Duodenal mucosa (tissue), 2 donors: ENCODE measurements around the gene TLE1.

Experiments
- H3K27ac ChIP-seq: one replicate; pipeline ENCODE4 v1.7.0; 2013; ENCODE audit warnings: low read depth, low read length
- H3K27me3 ChIP-seq, 2 donors: one replicate each; pipeline ENCODE4 v1.7.0; 2013; ENCODE audit warnings: low read length in 2 of 2, control low read depth in 1 of 2; ENCODE audit not compliant: insufficient read depth in 2 of 2, control insufficient read depth in 1 of 2
- H3K36me3 ChIP-seq, 2 donors: one replicate each; pipeline ENCODE4 v1.7.0; 2013; ENCODE audit warnings: low read length in 2 of 2, control low read depth in 1 of 2; ENCODE audit not compliant: insufficient read depth in 2 of 2, control insufficient read depth in 1 of 2
- H3K4me1 ChIP-seq, 2 donors: one replicate each; pipeline ENCODE4 v1.7.0; 2013; ENCODE audit warnings: low read length in 2 of 2, control low read depth in 1 of 2; ENCODE audit not compliant: insufficient read depth in 2 of 2, control insufficient read depth in 1 of 2
- H3K4me3 ChIP-seq, 2 donors: one replicate each; pipeline ENCODE4 v1.7.0; 2013; ENCODE audit warnings: low read length in 2 of 2, low read depth in 1 of 2
- H3K9ac ChIP-seq, 2 donors: one replicate each; pipeline ENCODE4 v1.7.0; 2013; ENCODE audit warnings: low read length in 2 of 2, low read depth in 1 of 2
- H3K9me3 ChIP-seq, 2 donors: one replicate each; pipeline ENCODE4 v1.7.0; 2013; ENCODE audit warnings: low read length in 2 of 2, control low read depth in 1 of 2; ENCODE audit not compliant: control insufficient read depth in 1 of 2

TLE1 gene

DNA sequence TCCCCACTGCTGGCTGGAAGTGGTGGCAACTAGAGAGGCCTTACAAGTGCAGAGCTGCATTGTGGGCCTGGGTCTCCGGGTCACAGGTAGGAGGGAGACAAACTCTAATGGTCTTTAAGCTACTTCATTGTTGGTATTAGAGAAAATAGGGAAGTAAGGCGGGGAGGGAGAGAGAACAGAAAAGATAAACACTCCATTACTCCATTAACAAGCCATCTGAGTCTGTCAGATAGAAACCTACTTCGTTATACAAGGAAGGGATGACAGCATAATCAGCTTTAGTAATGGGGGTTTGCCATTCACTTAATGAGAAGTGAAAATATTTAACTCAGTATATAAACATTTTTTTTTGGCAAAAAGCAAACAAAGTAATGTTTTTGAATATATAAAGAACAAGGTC lies 107.4 kb downstream of the TLE1 start:
- no peak overlapping the region for H3K9ac ChIP-seq
- no peak overlapping the region for H3K4me3 ChIP-seq
- H3K4me1 ChIP-seq, result no peaks in the 10 kb centered on the region
- H3K27me3 ChIP-seq, result no peaks in the 10 kb centered on the region
- H3K36me3 ChIP-seq, result peaks cover 3 to 4% of the 10 kb centered on the region in 2 donors
- H3K9me3 ChIP-seq, result no peaks in the 10 kb centered on the region
- no peak overlapping the region for H3K27ac ChIP-seq

DNA sequence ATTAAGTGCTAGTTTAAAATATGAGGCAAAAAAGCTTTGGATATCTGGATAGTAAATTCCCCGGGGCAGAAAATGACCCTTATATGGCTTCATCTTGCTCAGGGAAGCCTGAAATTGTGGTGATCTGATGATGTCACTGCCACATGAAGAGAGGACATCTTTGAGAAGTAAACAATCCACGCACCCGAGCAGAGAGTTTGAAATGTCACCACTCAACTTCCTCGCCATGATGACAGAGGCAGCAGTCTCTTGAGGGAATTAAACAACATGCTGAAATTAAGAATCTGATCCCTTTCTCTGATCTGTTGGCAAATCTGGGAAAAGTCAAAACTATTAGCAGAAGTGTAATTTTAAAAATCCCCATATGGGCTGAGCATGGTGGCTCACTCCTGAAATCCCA lies 110.0 kb downstream of the TLE1 start:
- H3K9ac ChIP-seq, result no peak overlapping the region
- H3K4me3 ChIP-seq, result no peak overlapping the region
- no peaks in the 10 kb centered on the region for H3K4me1 ChIP-seq
- H3K27me3 ChIP-seq, result no peaks in the 10 kb centered on the region
- H3K9me3 ChIP-seq, result no peaks in the 10 kb centered on the region
- no peak overlapping the region for H3K27ac ChIP-seq
- peaks cover 0 to 3% of the 10 kb centered on the region in 2 donors for H3K36me3 ChIP-seq

DNA sequence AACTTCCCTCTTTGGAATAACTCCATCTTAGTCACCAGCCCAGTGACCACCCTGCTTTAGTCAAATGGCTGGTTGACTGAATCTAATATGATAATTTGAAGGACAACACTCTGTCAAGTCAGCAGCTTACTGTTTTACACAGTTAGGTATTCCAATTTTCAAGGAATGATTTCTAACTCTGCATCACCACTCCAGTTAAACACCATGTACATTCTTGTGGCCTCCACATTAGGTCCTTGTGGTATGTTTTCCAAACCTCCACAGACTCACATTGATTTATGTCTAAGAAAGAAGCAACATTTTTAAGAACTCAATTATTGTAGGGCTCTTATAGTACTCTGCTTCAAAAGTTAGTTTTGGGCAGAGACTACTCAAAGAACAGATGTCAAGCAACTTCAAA lies 110.7 kb downstream of the TLE1 start:
- H3K4me1 ChIP-seq, result no peaks in the 10 kb centered on the region
- H3K9ac ChIP-seq, result no peak overlapping the region
- no peaks in the 10 kb centered on the region for H3K9me3 ChIP-seq
- no peak overlapping the region for H3K4me3 ChIP-seq
- H3K36me3 ChIP-seq, result peaks cover 0 to under 1% of the 10 kb centered on the region in 2 donors
- H3K27ac ChIP-seq, result no peak overlapping the region
- no peaks in the 10 kb centered on the region for H3K27me3 ChIP-seq

- Histone ChIP-seq H3K4me1 (no peaks in the 10 kb centered on the region), H3K27ac (no peak overlapping the region), H3K27me3 (no peaks in the 10 kb centered on the region), H3K9ac (no peak overlapping the region), H3K4me3 (no peak overlapping the region), H3K9me3 (no peaks in the 10 kb centered on the region), H3K36me3 (no peaks in the 10 kb centered on the region)
Observed at GRCh38 chr9:81575956-81576355, 113.4 kb downstream of the TLE1 start.

DNA sequence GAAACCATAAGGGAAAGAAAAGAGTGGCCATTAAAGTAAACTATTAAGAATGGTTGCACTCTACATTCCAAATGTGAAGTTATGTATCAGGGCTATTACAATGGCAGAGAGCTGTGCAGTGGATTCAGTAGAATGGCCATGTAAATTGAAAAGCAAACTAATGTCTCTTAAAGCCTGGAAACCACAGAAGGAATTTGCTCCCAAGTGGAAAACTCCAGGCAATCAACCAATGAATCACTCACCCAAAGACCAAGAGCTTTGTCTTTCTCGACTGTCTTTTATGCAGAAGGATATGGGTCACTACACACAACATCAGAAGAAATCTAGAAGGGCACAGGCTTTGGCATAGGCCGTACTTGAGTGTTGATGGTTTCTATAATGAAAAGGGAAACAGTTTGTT lies 114.9 kb downstream of the TLE1 start:
- no peaks in the 10 kb centered on the region for H3K36me3 ChIP-seq
- H3K4me3 ChIP-seq, result no peak overlapping the region
- H3K9me3 ChIP-seq, result no peaks in the 10 kb centered on the region
- H3K27me3 ChIP-seq, result no peaks in the 10 kb centered on the region
- no peaks in the 10 kb centered on the region for H3K4me1 ChIP-seq
- no peak overlapping the region for H3K27ac ChIP-seq
- H3K9ac ChIP-seq, result no peak overlapping the region

DNA sequence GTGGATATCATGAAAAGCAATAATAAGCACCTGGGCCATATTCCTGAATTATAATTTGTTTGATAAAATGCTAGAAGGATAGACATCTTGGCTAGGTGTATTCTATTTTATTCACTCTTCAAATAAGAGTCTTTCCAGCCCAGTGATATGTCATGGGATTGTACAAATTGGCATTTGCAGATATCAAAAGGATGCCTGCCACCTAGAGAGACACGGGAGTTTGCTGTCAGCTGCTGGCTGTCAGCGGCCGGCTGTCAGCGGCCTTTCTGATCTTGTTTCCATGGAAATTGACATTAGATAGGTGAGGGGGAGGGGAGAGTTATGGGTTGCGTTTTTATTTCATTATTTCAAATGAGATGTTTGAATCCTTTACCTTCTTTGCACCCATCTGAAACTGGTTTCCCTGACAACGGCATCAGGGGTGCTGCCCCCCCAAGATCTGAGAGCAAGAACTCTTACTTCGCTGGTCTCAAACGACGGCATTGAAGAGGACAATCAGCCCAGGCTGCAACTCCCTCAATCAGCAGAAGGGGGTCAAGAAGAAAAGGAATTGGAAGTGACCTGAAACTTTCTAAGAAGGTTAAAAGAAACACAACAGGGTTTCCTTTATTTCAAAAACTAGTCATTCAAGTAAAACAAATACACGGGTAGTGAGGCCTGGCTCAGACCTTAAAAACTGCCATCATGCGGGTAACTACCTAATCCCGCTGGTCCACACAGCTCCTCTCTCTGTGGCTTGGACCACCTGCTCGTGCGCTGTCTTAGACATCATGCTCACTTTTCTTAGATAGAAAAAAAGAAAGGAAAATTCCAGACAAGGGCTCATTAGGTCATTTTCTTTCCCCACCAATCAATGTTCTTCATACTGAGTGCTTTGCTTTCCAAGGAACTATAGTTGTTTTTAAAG lies 115.7 kb downstream of the TLE1 start:
- Histone ChIP-seq H3K36me3 (no peaks in the 10 kb centered on the region), H3K9me3 (no peaks in the 10 kb centered on the region), H3K27me3 (no peaks in the 10 kb centered on the region), H3K4me1 (no peaks in the 10 kb centered on the region), H3K9ac (no peak overlapping the region), H3K27ac (no peak overlapping the region), H3K4me3 (no peak overlapping the region)

DNA sequence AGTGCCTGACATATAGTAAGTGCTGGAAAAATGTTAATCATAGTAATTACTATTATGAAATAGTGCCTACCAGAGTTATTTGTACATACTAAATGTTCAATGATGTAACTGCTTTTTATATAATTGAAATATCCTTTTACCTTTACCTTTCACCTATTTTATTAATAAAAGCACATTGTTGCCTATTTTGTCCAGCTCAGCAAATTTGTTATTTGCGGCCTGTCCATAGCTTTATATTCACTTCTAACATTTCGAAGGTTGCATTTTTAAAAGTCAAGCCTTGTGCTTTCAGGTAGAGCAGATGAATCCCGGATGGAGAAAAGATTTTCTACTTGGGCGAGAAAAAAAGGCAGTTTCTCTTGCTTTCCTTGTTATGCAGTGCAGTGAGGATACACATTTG lies 119.3 kb downstream of the TLE1 start:
- Histone ChIP-seq H3K9me3 (no peaks in the 10 kb centered on the region), H3K27me3 (no peaks in the 10 kb centered on the region), H3K36me3 (no peaks in the 10 kb centered on the region), H3K4me1 (no peaks in the 10 kb centered on the region), H3K9ac (no peak overlapping the region), H3K4me3 (no peak overlapping the region), H3K27ac (no peak overlapping the region)

DNA sequence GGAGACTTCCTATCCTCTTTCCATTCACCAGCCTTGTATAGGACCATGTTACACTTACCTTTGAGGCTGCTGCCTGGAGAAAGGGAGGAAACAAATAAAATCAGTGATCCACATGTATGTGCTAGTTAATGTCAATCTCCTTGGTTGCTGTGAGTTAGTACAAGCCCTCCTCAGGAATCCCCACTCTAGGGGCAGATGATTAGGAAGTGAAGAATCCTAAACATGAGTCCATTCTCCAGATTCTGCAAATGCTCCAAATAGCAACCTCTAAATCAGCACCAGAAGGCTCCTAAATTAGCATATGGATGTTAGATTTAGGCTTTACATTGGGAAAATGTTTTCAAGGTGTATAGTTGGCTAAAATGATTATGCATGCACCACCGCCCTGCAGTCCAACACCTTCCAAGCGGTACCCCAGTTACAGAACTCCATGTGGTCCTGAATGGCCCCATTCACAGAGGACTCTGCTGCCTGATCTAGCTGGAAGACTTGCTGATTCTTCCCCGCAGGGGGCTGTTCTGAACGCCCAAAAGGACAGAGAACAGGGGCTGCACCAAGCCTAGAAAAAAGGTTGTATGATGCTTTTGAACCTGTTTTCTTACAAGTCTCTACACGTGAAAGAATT lies 123.2 kb downstream of the TLE1 start:
- no peaks in the 10 kb centered on the region for H3K4me1 ChIP-seq
- H3K36me3 ChIP-seq, result no peaks in the 10 kb centered on the region
- H3K9me3 ChIP-seq, result no peaks in the 10 kb centered on the region
- H3K9ac ChIP-seq, result no peak overlapping the region
- no peak overlapping the region for H3K27ac ChIP-seq
- H3K4me3 ChIP-seq, result no peak overlapping the region
- H3K27me3 ChIP-seq, result no peaks in the 10 kb centered on the region

- Histone ChIP-seq H3K27me3 (no peaks in the 10 kb centered on the region), H3K4me3 (no peak overlapping the region), H3K4me1 (no peaks in the 10 kb centered on the region), H3K9me3 (no peaks in the 10 kb centered on the region), H3K9ac (no peak overlapping the region), H3K36me3 (no peaks in the 10 kb centered on the region), H3K27ac (no peak overlapping the region)
Observed at GRCh38 chr9:81565609-81566008, 123.7 kb downstream of the TLE1 start.

DNA sequence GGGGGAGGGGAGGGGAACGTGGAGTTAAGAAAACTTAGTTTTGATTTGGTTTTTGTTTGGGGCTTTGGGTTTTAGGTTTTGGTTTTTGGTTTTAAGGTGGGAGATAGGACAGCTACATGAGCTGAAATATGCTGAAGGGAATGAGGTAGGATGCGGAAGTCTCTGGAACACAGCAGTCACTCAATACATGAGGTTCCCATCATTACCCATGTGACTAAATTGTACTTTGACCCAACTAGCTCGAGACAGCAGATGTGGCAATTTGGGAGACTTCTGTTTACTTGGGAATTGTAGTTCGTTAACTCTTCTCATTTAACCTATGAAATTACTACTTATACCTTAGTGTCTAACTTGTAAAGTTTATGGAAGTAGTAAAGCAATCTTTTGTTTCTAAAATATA lies 124.2 kb downstream of the TLE1 start:
- Histone ChIP-seq H3K4me3 (no peak overlapping the region), H3K9me3 (no peaks in the 10 kb centered on the region), H3K27me3 (no peaks in the 10 kb centered on the region), H3K4me1 (no peaks in the 10 kb centered on the region), H3K27ac (no peak overlapping the region), H3K36me3 (no peaks in the 10 kb centered on the region), H3K9ac (no peak overlapping the region)
